ENCODE results near the gene PLA2G15. TPM values are rescaled to one million over a fixed set of nuclear protein-coding genes. Genes with fewer than 3 reads are reported as not detected.

PLA2G15 gene
- total and polyA plus RNA-seq, 2 experiments from 2014 or later, result 3.1 to 14.8 TPM

- TF ChIP-seq EZH2 (IDR thresholded peaks at IDR 0.05; ENCODE audit: low read depth, unreplicated experiment) (no peak), CREB1 (CRISPR knock-in tag; IDR thresholded peaks at IDR 0.05; ENCODE audit: low read depth) (no peak), ZNF114 (CRISPR knock-in tag; IDR thresholded peaks at IDR 0.05) (no peak), EZH2phosphoT487 (IDR thresholded peaks at IDR 0.05; ENCODE audit: unreplicated experiment) (no peak), NANOG (IDR thresholded peaks at IDR 0.05; ENCODE audit: borderline replicate concordance) (no peak)
These were observed 40.5 kb downstream of the PLA2G15 start (continued) for GRCh38 chr16:68285683-68286082.

GRCh38 chr16:68286153-68287074 is 41.2 kb downstream of the PLA2G15 start:
- peaks cover 27% of the 10 kb centered on the region for H3K36me3 Mint-ChIP-seq (ENCODE audit: low read depth)
- TF ChIP-seq POLR2AphosphoS5 (IDR thresholded peaks at IDR 0.05; ENCODE audit: low read depth), result no peak
- TF ChIP-seq CREB1 (CRISPR knock-in tag; IDR thresholded peaks at IDR 0.05; ENCODE audit: low read depth), result no peak
- no peak for TF ChIP-seq EZH2 (IDR thresholded peaks at IDR 0.05; ENCODE audit: low read depth, unreplicated experiment)
- no peak for TF ChIP-seq STAT1 (IDR thresholded peaks at IDR 0.05; ENCODE audit: unreplicated experiment)
- TF ChIP-seq EZH2phosphoT487 (IDR thresholded peaks at IDR 0.05; ENCODE audit: unreplicated experiment), result no peak
- TF ChIP-seq ZNF331 (CRISPR knock-in tag; IDR thresholded peaks at IDR 0.05; ENCODE audit: low read depth), result no peak
- no peak for TF ChIP-seq ZNF462 (CRISPR knock-in tag; IDR thresholded peaks at IDR 0.05)
- TF ChIP-seq ETS1 (IDR thresholded peaks at IDR 0.05), result no peak
- TF ChIP-seq ZNF114 (CRISPR knock-in tag; IDR thresholded peaks at IDR 0.05), result no peak
- no peak for TF ChIP-seq REST (IDR thresholded peaks at IDR 0.05; ENCODE audit: unreplicated experiment)
- TF ChIP-seq JUNB (IDR thresholded peaks at IDR 0.05; ENCODE audit: unreplicated experiment), result no peak
- no peak for TF ChIP-seq NANOG (IDR thresholded peaks at IDR 0.05; ENCODE audit: borderline replicate concordance)

More at GRCh38 chr16:68286153-68287074, 41.2 kb downstream of the PLA2G15 start:
- Histone ChIP-seq H3K27ac (ENCODE audit: low read depth) (no peak overlapping the region), H3F3A (replicated peaks; ENCODE audit: low read depth) (no peaks in the 10 kb centered on the region), H4K20me1 (replicated peaks; ENCODE audit: insufficient read depth) (peaks cover 6% of the 10 kb centered on the region; the same call in 1 of the 2 replicates), H3K4me2 (no peak overlapping the region), H3K4me1 (ENCODE audit: insufficient read depth) (no peaks in the 10 kb centered on the region), H2AFZ (no peak overlapping the region), H3K9me2 (ENCODE audit: insufficient read depth) (no peaks in the 10 kb centered on the region), H3K4me3 (no peak overlapping the region), H3K27me3 (ENCODE audit: insufficient read depth) (no peaks in the 10 kb centered on the region), H3K79me2 (replicated peaks; ENCODE audit: insufficient read depth) (no peaks in the 10 kb centered on the region), H3K36me3 (ENCODE audit: insufficient read depth) (peaks cover 7% of the 10 kb centered on the region; the same call in 1 of the 2 replicates)
- DNase-seq (ENCODE audit: low spot score) (no peak), ATAC-seq (no peak)
- Mint-ChIP-seq H3K4me3 (no peak overlapping the region), H3K27me3 (ENCODE audit: insufficient read depth, low read depth, poor library complexity) (no peaks in the 10 kb centered on the region), H3K9me3 (no peaks in the 10 kb centered on the region), H3K4me1 (peaks cover 8% of the 10 kb centered on the region), H3K27ac (0 out of 2 replicates have a peak overlapping the region, but pooled peaks have one; percentile 20)

All from GM23338 (cell line).